GM18909 (cell line): ENCODE data around the gene GPR32.
"Not testable (repeated sequence)": the region's sequence is repeated elsewhere in the genome, so short reads cannot be mapped to it uniquely, and the experiment has no call there.

ENCODE experiments used
- ATAC-seq: cut with Tn5 transposase; IDR thresholded peaks from one replicate; pipeline ENCODE4 v1.9.1; 2021; ENCODE audit warnings: mild to moderate bottlenecking; ENCODE audit not compliant: unreplicated experiment, poor library complexity

The GPR32 gene

DNA sequence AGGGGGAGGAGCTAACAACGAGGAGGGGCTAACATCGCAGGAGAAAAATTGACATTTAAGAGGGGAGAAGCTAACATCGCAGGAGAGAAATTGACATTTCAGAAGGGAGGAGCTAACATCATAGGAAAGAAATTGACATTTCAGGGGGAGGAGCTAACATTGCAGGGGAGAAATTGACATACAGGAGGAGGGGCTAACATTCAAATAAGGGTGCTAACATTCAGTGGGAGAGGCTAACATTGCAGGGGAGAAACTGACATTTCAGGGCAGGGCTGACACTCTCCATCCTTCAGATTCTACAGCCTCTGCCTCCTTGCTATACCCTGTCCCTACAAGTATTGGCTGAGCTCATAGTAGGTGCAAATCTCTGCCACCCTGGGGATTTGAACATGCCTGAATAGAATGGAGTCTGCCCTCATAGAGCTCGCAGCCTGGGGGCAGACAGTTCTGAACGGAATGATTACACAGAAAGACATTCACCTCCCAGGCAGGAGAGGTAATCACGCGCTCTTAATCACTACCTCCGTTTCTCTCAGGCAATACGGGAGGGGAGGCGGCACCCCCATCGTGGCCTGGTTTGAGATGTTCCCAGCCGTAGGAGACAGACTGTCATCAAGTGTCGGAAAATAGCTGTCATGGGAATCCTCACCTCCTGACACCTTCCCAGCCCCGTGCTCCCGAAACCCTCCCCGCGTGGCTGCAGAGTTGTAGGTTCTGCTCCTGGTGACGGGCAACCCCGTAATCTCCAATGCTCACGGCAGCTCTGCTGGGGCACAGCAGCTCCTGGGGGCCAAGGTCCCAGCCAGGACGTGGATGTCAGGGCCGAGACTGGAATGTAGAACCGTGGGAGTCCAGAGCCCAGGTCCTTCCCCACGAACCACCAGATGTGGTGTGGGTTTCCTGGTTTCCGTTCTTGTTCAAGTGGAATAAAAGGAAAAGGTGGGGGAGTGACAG is 9.5 kb downstream of the GPR32 start:
- ATAC-seq = no peak

DNA sequence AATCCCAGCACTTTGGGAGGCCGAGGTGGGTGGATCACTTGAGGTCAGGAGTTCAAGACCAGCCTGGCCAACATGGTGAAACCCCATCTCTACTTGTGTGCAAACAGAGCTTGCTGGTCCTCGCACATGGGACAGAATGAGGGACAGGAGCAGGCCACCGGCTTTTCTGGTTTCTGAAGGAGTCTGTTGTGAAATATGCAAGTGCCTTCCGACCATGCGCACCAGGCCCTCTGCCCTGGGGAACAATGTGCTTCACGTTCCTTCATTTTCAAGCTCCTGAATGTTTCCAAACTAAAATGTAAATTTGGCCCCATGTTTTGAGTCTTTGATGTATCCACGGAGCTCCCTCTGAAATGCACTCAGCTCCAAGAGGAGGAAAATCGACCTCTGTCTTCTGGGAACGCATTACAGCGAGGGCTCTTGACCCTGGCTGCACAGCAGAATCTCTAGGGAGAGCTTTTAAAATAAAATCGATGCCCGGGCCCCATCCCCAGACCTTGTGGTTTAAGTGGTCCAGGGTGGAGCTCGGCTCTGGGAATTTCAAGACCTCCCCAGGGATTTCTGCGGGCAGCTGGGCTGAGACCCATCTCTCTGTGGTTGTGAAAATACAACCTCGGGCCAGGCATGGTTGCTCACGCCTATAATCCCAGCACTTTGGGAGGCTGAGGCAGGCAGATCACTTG is 10.6 kb downstream of the GPR32 start:
- ATAC-seq = no peak

DNA sequence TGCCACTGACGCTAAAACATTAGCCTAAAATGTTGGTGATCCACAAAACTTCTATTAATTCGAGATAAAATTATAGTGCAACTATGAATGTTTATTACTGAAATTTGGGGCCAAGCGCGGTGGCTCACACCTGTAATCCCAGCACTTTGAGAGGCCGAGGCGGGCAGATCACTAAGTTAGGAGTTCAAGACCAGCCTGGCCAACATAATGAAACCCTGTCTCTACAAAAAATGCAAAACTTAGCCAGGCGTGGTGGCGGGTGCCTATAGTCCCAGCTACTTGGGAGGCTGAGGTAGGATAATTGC is 13.5 kb downstream of the GPR32 start:
- ATAC-seq = not testable (repeated sequence)

DNA sequence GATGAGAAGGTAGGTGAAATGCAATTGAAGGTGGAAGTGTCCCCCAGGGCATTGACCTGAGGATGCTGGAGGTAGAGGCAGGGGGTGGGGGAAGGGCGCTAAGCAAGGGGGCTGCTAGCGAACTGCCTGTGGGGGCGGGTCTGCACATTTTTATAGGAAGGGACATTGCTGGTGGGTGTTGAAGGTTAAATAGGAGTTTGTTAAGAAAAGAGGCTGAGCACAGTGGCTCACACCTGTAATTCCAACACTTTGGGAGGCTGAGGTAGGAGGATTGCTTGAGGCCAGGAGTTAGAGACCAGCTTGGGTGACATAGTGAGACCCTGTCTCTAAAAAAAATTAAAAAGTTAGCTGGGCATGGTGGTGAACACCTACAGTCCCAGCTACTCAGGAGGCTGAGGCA is 14.4 kb downstream of the GPR32 start:
- no peak for ATAC-seq

DNA sequence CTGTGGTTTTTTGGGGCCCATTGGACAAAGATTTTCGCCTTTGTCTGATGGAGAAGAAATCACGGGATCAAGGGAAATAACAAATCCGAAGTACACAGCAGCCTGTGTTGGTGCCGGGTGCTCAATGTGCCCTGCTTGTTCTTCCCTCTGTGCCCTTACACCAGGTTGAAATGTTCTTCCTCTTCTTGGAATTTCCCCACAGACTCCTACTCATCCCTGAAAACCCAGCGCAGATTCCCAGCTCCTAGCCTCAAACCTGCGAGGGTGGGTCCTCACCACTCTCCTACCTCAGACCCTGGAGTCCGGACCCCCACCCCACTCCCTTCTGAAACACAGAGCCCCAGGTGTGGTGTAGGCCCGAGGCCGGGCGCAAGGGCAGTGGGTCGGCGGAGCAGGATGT is 15.1 kb downstream of the GPR32 start:
- no peak for ATAC-seq

DNA sequence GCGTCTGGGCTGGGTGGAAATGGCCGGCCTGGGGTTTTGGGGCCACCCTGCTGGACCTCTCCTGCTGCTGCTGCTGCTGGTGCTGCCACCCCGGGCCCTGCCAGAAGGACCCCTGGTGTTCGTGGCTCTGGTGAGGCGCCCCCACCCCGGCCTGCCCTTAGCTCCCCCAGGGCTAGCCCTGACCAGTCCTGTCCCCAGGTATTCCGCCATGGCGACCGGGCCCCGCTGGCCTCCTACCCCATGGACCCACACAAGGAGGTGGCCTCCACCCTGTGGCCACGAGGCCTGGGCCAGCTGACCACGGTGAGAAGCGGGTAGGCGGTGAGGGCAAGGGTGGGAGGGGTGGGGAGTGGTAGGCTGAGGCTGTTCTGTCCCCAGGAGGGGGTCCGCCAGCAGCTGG is 20.1 kb downstream of the GPR32 start, which contains the start of gene ACP4:
ACP4 (plus strand) TSS at position 20 of the 400 bp plus-strand sequence; CDS start at position 20, 0 bp downstream.
- no peak for ATAC-seq

DNA sequence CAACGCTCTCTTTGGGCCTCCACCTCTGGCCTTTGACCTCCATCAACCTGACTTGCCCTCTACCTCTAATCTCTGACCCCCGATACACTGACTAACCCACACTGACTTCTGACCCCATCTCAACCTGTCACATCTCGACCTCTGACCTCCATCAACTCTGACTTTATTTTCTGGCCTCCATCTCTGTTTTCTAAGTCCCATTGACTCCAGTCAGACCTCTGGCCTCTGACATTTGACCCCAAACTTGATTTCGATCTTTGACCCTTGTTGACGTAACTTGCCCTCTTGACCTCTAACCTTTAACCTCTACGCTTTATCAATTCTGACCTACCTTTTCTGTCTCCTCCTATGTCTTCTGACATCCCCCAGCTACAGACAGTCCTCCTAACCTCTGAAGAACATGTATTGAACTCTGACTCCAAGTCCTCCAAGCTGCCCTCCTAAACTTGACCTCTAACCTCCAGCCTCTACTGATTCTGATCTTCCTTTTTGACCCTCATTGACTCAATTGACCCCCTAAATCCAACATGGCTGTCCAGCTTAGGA is 20.7 kb downstream of the GPR32 start:
- no peak for ATAC-seq

DNA sequence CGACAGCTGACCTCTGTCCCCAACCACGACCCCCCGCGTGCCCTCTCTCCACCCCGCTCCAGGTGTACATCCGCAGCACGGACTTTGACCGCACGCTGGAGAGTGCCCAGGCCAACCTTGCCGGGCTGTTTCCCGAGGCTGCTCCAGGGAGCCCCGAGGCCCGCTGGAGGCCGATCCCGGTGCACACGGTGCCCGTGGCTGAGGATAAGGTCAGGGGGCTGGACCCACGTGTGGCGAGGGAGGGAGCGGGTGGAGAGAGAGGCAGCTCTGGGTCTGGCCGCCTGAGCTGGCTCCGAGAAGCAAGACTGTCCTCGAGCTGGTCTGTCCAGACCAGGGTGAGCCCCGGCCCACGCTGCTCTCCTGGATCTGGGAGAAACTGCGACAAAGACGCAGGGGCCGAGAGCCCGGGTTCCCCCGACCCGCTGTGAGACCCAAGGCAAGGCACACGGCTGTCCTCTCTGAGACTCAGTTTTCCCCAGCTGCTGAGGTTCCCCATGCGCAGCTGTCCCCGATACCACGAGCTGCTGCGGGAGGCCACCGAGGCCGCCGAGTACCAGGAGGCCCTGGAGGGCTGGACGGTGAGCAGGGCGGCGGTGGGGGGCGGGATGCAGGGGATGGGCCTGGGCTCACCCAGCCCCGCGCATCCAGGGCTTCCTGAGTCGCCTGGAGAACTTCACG is 21.5 kb downstream of the GPR32 start:
- ATAC-seq = no peak

DNA sequence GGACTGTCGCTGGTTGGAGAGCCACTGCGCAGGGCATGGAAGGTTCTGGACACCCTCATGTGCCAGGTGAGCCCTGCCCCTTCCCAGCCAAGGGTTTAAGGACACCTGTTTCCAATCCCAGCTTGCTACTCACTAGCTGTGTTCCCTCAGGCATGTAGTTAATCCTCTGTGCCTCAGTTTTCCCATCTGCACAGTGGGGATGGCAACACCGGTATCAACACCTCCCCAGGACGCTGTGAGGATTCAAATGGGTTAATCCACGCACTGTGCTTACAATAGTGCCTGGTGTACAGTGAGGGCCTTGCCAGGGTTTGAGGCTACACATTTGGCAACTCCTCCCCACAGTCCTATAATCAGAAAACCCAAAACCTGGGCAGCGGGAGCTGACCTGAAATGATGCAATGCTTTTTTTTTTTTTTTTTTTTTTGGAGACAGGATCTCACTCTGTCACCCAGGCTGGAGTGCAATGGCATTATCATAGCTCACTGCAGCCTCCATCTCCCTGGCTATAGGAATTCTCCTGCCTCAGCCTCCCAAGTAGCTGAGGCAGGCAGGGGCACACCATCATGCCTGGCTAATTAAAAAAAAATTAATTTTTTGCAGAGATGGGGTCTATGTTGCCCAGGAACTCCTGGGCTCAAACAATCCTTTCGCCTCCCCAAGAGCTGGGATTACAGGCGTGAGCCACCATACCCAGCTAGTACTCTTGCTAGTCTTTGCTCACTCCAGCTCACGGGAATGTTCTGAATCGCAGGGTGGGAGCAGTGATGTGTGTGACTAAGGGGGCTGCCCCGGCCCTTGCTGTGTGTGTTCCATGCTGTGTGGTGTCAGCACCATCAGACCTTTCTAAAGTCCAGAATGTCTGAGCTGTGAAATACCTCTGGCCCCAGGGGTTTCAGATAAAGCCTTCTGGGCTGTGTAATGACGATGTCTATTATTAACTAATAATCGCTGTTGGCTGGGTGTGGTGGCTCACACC is 22.3 kb downstream of the GPR32 start:
- ATAC-seq = no peak

DNA sequence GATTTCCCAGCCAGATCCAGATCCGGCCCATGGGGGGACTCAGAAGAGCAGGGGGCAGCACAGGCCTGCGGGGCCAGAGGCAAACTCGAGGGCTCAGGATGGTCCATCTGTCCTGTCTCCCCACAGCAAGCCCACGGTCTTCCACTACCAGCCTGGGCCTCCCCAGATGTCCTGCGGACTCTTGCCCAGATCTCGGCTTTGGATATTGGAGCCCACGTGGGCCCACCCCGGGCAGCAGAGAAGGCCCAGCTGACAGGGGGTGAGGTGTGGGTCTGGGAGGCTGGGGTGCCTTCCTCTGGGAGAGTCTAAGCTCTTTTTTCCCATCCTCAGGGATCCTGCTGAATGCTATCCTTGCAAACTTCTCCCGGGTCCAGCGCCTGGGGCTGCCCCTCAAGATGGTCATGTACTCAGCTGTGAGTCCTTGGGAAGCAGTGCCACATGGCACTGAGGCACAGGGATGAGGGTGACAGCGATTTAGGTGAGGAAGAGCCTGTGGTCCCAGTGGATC is 23.3 kb downstream of the GPR32 start:
- no peak for ATAC-seq

DNA sequence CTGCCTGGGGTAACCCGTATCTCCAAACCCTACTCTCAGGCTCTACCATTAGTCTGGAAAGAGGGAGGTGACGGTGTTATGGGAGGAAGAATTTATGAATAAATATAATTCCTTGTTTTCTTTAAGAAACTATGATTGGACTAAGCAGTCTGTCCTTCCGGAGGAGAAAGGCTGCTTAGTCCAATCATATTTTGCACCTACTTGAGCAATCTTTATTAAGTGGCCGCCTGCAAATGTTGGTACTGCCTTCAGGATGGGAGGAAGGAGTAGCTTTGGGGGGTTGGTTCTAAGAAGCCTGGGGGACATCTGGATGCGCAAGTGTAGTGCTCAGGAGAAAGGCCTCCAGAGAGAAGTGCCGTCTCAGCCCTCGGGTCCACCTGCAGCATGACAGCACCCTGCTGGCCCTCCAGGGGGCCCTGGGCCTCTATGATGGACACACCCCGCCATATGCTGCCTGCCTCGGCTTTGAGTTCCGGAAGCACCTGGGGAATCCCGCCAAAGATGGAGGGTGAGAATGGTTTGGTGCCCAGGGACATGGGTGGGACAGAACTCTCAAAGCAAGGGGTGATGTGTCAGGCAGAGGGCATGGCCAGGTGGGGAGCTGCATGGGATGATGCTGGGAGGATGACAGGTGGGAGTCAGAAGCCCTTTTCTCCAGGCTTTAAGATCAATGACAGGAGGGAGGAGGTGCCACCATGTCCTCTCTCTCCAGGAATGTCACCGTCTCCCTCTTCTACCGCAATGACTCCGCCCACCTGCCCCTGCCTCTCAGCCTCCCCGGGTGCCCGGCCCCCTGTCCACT is 24.0 kb downstream of the GPR32 start:
- no peak for ATAC-seq

DNA sequence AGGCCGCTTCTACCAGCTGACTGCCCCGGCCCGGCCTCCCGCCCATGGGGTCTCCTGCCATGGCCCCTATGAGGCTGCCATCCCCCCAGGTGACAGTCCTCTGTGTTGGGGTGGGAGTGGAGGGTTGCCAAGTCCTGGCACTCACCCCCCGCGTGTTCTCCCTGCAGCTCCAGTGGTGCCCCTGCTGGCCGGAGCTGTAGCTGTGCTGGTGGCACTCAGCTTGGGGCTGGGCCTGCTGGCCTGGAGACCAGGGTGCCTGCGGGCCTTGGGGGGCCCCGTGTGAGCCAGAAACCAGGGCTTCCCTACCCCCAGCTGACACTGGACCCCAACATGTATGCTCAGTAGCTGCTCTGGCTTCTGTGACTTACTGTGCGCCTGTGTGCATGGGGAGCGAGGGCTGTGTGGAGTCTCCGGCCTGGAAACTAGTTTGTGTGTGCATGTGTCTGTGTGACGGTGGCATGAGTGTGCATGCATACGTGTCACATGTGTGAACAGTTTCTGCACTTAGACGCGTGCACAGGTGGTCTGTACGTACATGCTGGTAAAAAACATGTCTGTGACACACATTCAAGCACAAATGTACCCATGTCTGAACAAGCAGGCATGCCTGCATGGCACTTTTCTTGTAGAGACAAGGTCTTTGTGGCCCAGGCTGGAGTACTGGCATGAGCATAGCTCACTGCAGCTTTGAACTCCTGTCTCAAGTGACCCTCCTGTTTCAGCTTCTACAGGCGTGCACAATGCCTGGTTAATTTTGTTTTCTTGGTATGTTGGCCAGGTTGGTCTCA is 24.8 kb downstream of the GPR32 start:
- no peak for ATAC-seq

DNA sequence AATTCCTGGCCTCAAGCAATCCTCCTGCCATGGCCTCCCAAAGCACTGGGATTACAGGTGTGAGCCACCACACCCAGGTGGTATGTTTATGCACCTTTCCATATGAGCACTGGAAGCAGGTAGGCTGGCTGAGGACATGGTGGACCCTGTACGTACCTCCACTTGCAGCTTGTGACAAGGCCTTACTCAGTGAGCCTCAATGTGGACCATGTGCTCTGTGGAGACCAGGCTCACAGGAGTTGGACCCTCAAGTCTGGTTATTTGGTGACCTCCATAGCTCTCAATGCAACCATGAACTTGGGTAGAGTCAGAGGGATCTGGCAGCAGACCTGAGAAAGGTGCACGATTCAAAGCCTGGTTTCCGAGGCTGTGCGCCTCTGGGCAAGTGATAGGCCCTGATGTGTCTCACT is 25.4 kb downstream of the GPR32 start:
- ATAC-seq = no peak

DNA sequence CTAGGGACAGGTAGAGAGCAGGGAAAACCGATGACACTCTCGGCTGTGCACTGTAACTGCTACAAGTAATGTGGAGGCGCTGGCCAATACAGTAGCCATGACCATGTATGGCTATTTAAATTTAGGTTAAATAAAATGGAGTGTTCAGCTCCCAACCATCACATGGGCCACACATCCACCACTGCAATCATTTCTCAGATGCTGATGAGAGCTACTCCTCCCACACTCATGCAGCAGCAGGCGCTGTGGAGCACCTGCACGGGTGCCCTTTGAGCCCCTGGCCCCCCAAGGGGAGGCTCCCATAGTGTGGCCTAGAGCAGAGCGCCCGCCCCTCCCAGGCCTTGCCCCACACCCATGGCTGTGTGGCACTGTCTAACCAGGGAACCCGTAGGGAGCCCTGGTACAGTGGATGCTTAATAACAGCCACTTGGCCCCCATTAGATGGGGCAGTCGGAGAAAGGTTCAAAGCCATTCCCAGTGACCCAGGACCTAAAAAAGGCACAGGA is 25.9 kb downstream of the GPR32 start:
- no peak for ATAC-seq

DNA sequence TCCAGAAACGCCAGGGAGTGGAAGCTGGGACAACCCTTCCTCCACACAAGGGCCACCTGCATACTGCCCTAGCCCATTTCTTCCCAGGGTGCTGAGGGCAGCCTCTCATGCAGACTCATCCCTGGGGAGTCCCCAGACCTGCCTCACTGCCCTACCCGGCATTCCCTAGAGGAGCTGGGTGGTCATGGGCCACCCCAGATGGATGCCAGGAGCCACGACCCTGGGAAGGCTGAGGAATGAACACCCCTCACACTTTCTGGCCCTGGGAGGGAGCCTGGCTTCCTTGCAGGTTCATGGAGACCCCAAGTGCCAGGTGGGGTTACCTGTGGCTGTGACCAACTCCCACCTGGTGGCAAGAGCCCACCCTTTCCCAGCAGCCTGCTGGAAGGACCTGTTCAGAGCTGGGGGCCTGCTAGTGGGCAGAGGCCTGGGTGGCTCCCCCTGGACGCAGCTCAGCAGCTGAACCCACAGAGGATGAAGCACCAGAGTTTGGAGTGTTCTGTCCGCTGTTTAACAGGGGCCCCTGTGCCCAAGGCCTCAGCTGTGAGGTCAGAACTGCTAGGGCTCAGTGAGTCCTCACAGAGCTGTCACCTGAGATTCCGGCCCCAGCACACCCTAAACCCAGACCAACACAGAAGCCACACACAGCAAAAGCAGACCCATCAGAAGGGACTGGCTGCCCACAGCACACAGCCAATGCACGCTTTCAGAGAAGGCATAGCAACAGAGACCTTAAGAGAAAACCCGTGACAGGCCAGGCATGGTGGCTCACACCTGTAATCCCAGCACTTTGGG is 26.6 kb downstream of the GPR32 start:
- no peak for ATAC-seq

DNA sequence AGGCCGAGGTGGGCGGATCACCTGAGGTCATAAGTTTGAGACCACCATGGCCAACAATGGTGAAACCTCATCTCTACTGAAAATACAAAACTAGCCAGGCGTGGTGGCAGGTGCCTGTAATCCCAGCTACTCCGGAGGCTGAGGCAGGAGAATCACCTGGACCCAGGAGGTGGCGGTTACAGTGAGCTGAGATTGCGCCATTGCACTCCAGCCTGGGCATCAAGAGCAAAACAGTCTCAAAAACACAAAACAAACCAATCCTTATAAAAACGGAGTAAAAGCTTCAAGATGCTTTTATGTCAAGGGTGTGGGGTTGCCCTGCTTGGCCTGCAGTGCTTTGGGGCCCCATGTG is 27.1 kb downstream of the GPR32 start:
- no peak for ATAC-seq
